Karpas-422 (cell line): ENCODE data around the gene PGS1. TPM values are rescaled to one million over a fixed set of nuclear protein-coding genes. Genes with fewer than 3 reads are reported as not detected.

Source experiments
- DNase-seq: peaks from one replicate; pipeline ENCODE4 v3.0.0-alpha.2; 2015
- H2AFZ ChIP-seq: fragments of 200-600 bp; sonication (generic); 2 replicates; pipeline ENCODE4 v1.6.1; 2014; ENCODE audit warnings: antibody characterized with exemption, low read length, mixed read lengths
- H3K27ac ChIP-seq: fragments of 200-600 bp; sonication (generic); 2 replicates; pipeline ENCODE4 v1.5.1; 2014; ENCODE audit warnings: mild to moderate bottlenecking, low read length, moderate library complexity
- H3K27me3 ChIP-seq: fragments of 200-600 bp; sonication (generic); 2 replicates; pipeline ENCODE4 v1.6.1; 2014; ENCODE audit warnings: low read length, mixed read lengths
- H3K36me3 ChIP-seq: fragments of 200-600 bp; sonication (generic); 2 replicates; pipeline ENCODE4 v1.6.1; 2014; ENCODE audit warnings: low read length, mixed read lengths; ENCODE audit not compliant: insufficient read depth
- H3K4me1 ChIP-seq: fragments of 200-600 bp; sonication (generic); 2 replicates; pipeline ENCODE4 v1.6.1; 2014; ENCODE audit warnings: mild to moderate bottlenecking, low read length, mixed read lengths
- H3K4me2 ChIP-seq: fragments of 200-600 bp; sonication (generic); 2 replicates; pipeline ENCODE4 v1.6.1; 2014; ENCODE audit warnings: low read length, low read depth, mild to moderate bottlenecking; ENCODE audit not compliant: poor library complexity, severe bottlenecking
- H3K4me3 ChIP-seq: fragments of 200-600 bp; sonication (generic); 2 replicates; pipeline ENCODE4 v1.5.1; 2014; ENCODE audit warnings: mild to moderate bottlenecking, antibody characterized with exemption, low read length, mixed read lengths
- H3K79me2 ChIP-seq: fragments of 200-600 bp; sonication (generic); 2 replicates; pipeline ENCODE4 v1.6.1; 2014; ENCODE audit warnings: mild to moderate bottlenecking, low read length, mixed read lengths
- H3K9ac ChIP-seq: fragments of 200-600 bp; sonication (generic); 2 replicates; pipeline ENCODE4 v1.6.0; 2014; ENCODE audit warnings: low read length
- H3K9me2 ChIP-seq: fragments of 200-600 bp; sonication (generic), shearing (Covaris generic); replicated peaks from 2 replicates; pipeline ENCODE4 v1.6.0; 2014; ENCODE audit warnings: mild to moderate bottlenecking, low read length, moderate library complexity; ENCODE audit not compliant: insufficient read depth
- H3K9me3 ChIP-seq: fragments of 300-700, 200-600 bp; sonication (generic); 2 replicates; pipeline ENCODE4 v1.6.1; 2014; ENCODE audit warnings: low read length, mixed read lengths
- H4K20me1 ChIP-seq: fragments of 200-600 bp; sonication (generic); 2 replicates; pipeline ENCODE4 v1.6.1; 2014; ENCODE audit warnings: mild to moderate bottlenecking, antibody characterized with exemption, low read length, low read depth; ENCODE audit not compliant: insufficient read depth
- total RNA-seq: library from RNA; depleted of rRNA; stranded (reverse); fragments of >200 nt; shearing (Covaris generic); gene quantifications from 2 replicates; pipeline ENCODE4 v1.2.3, GENCODE V29; 2014; ENCODE audit warnings: low replicate concordance

PGS1 gene
- total RNA-seq, 1 experiment from 2014 or later = 15.9 TPM

DNA sequence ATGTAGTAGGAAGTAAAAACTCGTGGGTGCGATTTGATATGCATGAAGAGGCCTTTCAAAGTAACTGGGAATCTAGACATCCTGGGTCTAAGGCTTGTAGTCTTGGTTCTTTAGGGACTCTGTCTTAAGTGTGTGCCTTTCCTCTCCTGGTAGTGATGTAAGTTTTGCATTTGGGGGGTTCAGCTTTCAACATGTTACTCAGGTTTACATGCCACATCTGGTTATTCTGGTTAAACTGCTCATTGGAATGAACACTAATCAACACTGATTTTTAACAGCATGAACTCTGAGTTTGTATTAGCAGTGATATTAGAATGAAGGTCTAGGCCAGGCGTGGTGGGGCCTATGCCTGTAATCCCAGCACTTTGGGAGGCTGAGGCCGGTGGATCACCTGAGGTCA lies 15.1 kb downstream of the PGS1 start:
- Histone ChIP-seq H3K4me1 (peaks cover 3% of the 10 kb centered on the region), H3K27ac (no peak overlapping the region), H4K20me1 (peaks cover 9% of the 10 kb centered on the region; the same call in 1 of the 2 replicates), H3K27me3 (no peaks in the 10 kb centered on the region), H2AFZ (no peak overlapping the region), H3K79me2 (peaks cover 44% of the 10 kb centered on the region), H3K9ac (no peak overlapping the region), H3K4me2 (no peak overlapping the region), H3K9me3 (no peaks in the 10 kb centered on the region), H3K4me3 (no peak overlapping the region), H3K36me3 (no peaks in the 10 kb centered on the region), H3K9me2 (no peaks in the 10 kb centered on the region)
- DNase-seq = no peak

DNA sequence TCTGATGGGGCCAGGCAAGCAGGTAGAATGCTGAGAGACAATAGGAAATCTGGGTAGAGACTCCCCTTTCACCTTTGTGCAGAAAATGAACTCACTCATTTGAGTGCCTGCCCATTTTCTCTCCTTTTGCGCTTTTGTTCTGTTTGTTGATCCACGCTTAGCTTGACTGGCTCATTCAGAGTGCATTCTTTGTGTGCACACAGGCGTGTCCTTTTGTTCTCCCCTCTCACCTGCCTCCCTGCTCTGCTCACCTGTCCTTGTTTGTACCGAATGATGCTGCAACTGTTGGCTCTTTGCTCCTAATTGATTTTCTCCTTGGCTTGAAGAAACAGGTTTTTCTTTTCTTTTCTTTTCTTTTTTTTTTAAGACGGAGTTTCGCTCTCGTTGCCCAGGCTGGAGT lies 15.8 kb downstream of the PGS1 start:
- H3K79me2 ChIP-seq = peaks cover 38% of the 10 kb centered on the region

DNA sequence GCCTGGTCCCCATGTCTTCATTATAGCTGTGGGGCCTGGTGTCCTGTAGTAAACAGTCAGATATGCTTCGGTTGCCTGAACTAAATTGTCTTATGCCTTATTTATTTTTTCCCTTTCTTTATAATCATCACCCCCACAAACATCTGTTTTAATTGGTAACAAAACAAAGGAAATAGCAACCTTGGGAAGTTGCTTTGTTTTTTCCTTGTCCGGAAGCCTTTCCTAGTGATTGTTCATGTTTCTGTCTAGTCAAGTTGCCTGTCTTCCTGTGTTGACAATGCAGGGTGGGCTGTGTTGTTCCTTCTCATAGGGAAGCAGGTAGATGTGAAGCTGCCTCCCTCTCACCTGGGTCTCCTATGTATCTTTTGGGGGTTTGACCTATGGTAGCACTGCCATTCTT lies 16.7 kb downstream of the PGS1 start:
- no peak overlapping the region for H3K4me2 ChIP-seq

More for the DNA sequence above, 15.8 kb downstream of the PGS1 start:
- H3K27me3 ChIP-seq = no peaks in the 10 kb centered on the region
- no peaks in the 10 kb centered on the region for H3K9me2 ChIP-seq
- DNase-seq = no peak
- no peaks in the 10 kb centered on the region for H3K36me3 ChIP-seq
- no peak overlapping the region for H2AFZ ChIP-seq
- peaks cover 9% of the 10 kb centered on the region; the same call in 1 of the 2 replicates for H4K20me1 ChIP-seq
- H3K4me2 ChIP-seq = no peak overlapping the region
- no peak overlapping the region for H3K4me3 ChIP-seq
- H3K9me3 ChIP-seq = no peaks in the 10 kb centered on the region
- no peaks in the 10 kb centered on the region for H3K4me1 ChIP-seq
- no peak overlapping the region for H3K9ac ChIP-seq
- H3K27ac ChIP-seq = no peak overlapping the region

DNA sequence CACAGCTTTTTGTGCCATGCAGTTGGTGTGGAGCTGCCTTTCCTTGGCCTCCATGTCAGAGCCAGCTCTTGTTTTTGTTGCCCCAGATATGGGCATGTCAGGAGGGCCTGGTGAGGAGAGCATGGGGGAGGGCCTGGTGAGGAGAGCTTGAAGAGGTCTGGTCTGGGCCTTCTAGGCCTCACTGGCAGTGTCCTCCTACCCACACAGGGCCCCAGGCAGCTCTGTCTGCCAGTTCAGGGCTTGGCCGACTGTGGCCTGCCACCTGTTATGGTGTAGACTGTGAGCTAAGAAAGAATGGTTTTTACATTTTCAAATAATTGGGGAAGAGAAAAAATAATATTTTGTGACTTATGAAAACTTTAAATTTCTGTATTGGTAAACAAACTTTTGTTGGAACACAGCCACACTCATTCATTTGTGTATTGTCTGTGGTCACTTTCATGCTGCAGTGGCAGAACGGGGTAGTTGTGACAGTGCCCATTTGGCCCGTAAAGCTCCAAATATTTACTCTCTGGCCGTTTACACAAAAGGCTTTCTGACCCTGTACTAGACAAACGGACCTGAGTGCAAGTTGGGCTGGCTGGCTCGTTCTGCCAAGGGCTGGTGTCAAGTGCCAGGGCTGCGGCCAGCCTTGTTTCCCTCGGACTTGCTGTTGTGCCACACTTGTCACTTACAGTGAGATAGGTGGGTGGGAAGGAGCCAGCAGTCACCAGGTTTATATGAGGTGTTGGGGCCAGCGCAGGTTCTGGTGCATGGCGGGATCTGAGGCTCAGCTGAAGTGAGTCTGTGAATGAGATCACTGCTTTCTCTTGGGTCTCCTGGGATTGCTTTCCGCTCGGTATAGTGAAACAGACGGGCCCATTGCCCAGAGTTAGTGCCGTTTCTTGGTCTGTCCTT lies 18.2 kb downstream of the PGS1 start:
- Histone ChIP-seq H3K9ac (no peak overlapping the region), H3K9me2 (no peaks in the 10 kb centered on the region), H3K27ac (no peak overlapping the region), H3K4me2 (no peak overlapping the region), H3K36me3 (peaks cover 4% of the 10 kb centered on the region; the same call in 1 of the 2 replicates), H3K9me3 (no peaks in the 10 kb centered on the region), H3K4me3 (no peak overlapping the region), H2AFZ (no peak overlapping the region), H3K27me3 (no peaks in the 10 kb centered on the region), H4K20me1 (0 out of 2 replicates have a peak, but pooled peaks cover 4% of the 10 kb centered on the region), H3K79me2 (peaks cover 18% of the 10 kb centered on the region), H3K4me1 (no peaks in the 10 kb centered on the region)
- DNase-seq = no peak

More for the DNA sequence above, 16.7 kb downstream of the PGS1 start:
- no peak overlapping the region for H2AFZ ChIP-seq
- peaks cover 8% of the 10 kb centered on the region; the same call in 1 of the 2 replicates for H4K20me1 ChIP-seq
- no peaks in the 10 kb centered on the region for H3K9me2 ChIP-seq
- no peaks in the 10 kb centered on the region for H3K27me3 ChIP-seq
- no peaks in the 10 kb centered on the region for H3K9me3 ChIP-seq
- no peaks in the 10 kb centered on the region for H3K4me1 ChIP-seq
- no peak overlapping the region for H3K27ac ChIP-seq
- H3K79me2 ChIP-seq = peaks cover 34% of the 10 kb centered on the region
- peaks cover 4% of the 10 kb centered on the region; the same call in 1 of the 2 replicates for H3K36me3 ChIP-seq
- no peak overlapping the region for H3K9ac ChIP-seq
- no peak overlapping the region for H3K4me3 ChIP-seq
- DNase-seq = no peak

DNA sequence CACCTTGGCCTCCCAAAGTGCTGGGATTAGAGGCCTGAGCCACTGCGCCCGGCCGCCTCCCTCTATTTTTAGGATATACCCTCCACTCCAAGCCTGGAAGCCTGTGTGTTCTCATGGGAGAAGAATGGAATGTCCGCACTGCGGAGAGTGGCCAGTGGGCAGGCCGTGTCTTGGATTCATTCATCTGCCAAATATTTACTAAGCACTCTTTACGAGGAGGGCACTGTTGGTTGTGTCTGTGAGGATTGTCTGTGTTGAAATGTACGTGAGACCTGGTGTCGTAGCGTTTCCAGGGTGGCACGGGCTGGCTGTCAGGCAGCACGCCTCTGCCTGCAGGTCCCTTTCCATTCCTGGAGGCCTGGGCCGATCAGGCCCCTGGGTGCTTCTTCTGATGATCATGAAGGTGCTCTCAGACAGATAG lies 19.2 kb downstream of the PGS1 start:
- no peaks in the 10 kb centered on the region for H3K27me3 ChIP-seq
- H2AFZ ChIP-seq = no peak overlapping the region
- H3K9me3 ChIP-seq = no peaks in the 10 kb centered on the region
- H3K79me2 ChIP-seq = peaks cover 8% of the 10 kb centered on the region
- no peak overlapping the region for H3K27ac ChIP-seq
- no peak overlapping the region for H3K9ac ChIP-seq
- peaks cover 4% of the 10 kb centered on the region; the same call in 1 of the 2 replicates for H3K36me3 ChIP-seq
- no peak overlapping the region for H3K4me3 ChIP-seq
- no peak overlapping the region for H3K4me2 ChIP-seq
- no peaks in the 10 kb centered on the region for H3K4me1 ChIP-seq
- DNase-seq = no peak
- H4K20me1 ChIP-seq = 0 out of 2 replicates have a peak, but pooled peaks cover 4% of the 10 kb centered on the region
- no peaks in the 10 kb centered on the region for H3K9me2 ChIP-seq

DNA sequence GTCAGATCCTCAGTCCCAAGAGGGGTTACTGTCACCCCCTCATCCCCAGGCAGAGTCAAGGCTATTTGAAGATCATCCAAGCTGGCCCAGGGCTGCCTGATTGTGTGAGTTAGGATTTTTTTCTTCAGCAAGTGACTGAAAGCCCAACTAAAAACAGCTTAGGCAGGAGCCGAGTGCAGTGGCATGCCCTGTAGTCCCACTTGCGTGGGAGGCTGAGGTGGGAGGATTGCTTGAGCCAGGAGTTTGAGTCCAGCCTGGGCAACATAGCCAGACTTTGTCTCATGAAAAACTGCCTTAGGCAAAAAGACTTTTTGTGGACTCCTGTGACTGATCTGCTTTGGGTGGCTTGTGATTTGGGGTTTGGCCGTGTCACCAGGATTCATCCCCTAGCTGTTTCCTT lies 19.9 kb downstream of the PGS1 start:
- no peak overlapping the region for H3K9ac ChIP-seq
- H3K27me3 ChIP-seq = no peaks in the 10 kb centered on the region
- 0 out of 2 replicates have a peak, but pooled peaks cover 4% of the 10 kb centered on the region for H4K20me1 ChIP-seq
- peaks cover 6% of the 10 kb centered on the region; the same call in 1 of the 2 replicates for H3K36me3 ChIP-seq
- peaks cover 4% of the 10 kb centered on the region for H3K79me2 ChIP-seq
- H3K4me3 ChIP-seq = no peak overlapping the region
- H3K9me2 ChIP-seq = no peaks in the 10 kb centered on the region
- no peak for DNase-seq
- no peaks in the 10 kb centered on the region for H3K4me1 ChIP-seq
- H3K27ac ChIP-seq = no peak overlapping the region
- no peaks in the 10 kb centered on the region for H3K9me3 ChIP-seq
- no peak overlapping the region for H2AFZ ChIP-seq
- no peak overlapping the region for H3K4me2 ChIP-seq

DNA sequence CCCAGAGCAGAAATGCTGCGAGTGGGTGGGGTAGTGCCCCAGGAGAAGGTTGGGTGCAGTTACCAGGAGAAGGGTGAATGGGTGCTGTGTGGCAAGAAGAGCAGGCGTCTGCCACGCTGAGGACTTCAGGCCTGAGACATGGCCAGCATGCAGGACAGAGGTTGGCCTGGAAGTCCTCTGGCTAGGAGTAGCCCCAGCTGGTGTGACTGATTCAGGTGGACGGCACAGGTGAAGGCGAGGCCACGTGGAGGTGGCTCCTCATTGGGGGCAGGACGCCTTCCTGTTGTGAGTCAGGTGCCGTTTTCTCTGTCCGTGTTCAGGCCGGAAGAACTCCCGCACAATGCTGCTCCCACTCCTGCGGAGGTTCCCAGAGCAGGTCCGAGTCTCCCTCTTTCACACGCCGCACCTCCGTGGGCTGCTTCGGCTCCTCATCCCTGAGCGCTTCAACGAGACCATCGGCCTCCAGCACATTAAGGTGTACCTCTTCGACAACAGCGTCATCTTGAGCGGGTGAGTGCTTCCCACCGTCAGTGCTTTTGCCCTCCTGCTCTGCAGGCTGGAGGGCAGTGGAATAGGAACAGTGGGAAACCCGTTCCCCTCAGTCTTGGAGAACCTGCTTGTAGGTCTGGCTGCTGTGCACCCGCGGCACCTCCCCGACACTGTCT lies 20.7 kb downstream of the PGS1 start:
- Histone ChIP-seq H4K20me1 (0 out of 2 replicates have a peak, but pooled peaks cover 4% of the 10 kb centered on the region), H3K27ac (no peak overlapping the region), H3K9ac (no peak overlapping the region), H3K4me2 (no peak overlapping the region), H3K79me2 (peaks cover 2% of the 10 kb centered on the region), H3K9me2 (no peaks in the 10 kb centered on the region), H3K4me1 (no peaks in the 10 kb centered on the region), H3K4me3 (no peak overlapping the region), H3K9me3 (no peaks in the 10 kb centered on the region), H3K36me3 (peaks cover 6% of the 10 kb centered on the region; the same call in 1 of the 2 replicates), H3K27me3 (no peaks in the 10 kb centered on the region), H2AFZ (no peak overlapping the region)
- DNase-seq = no peak

DNA sequence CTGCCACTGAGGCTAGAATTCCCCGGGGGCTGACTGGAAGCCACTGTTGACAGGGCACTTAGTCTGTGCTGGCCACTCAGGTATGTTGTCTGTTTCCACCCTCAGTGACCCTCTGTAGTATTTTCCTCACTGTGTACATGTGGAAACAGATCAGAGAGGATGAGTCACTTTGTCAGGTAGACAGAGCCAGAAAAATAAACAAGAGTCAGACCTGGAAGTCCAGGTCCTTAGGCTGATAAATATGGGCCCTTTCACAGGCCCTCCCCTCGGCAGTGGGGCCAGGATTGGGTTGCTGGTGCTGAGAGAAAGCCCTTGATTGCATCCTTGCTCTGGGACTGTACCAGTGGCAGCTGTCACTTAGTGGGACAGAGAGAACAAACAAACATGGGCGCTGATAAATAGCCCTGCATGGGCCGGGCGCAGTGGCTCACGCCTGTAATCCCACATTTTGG lies 21.3 kb downstream of the PGS1 start:
- Histone ChIP-seq H3K4me3 (no peak overlapping the region), H2AFZ (no peak overlapping the region), H3K36me3 (peaks cover 6% of the 10 kb centered on the region; the same call in 1 of the 2 replicates), H3K79me2 (peaks cover 2% of the 10 kb centered on the region), H3K4me1 (no peaks in the 10 kb centered on the region), H3K9me2 (no peaks in the 10 kb centered on the region), H3K9ac (no peak overlapping the region), H3K4me2 (no peak overlapping the region), H4K20me1 (0 out of 2 replicates have a peak, but pooled peaks cover 4% of the 10 kb centered on the region), H3K27ac (no peak overlapping the region), H3K27me3 (no peaks in the 10 kb centered on the region), H3K9me3 (no peaks in the 10 kb centered on the region)
- no peak for DNase-seq
